ENCODE results near the gene EYA2. TPM values are rescaled to one million over a fixed set of nuclear protein-coding genes. Genes with fewer than 3 reads are reported as not detected.

EYA2 gene
- total and polyA plus RNA-seq, 2 experiments from 2014 or later = 1.4 to 2.0 TPM

DNA sequence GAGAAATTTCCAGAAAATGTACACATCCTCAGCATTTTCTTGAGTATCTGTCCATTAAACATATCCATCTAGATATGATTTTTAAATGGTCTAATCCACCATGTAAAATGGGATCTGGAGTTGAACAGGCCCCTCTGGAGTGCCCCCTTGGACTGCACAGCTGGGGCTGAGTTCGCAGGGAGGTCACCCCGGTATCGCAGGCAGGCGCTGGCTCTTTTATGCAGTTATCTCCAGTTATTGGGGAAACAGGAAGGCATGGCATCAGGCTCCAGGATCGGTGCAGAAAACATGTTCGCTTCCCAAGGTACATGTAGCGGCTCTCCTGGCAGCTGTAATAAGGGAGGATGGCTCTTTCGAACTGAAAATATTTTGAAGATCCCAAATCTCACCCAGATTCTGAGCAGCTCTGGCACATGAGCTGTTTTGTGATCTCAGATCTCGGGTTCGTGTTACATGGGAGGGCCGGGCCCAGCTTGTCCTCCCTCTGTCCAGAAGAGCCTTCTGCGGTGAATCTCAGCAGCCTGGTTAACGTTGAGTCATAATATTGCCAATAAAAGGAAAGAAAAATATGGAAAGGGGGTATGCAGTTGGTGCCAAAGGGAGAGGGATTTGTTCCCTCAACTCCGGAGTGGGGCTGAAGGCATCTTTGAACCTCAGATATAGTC, 167.7 kb downstream of the EYA2 start:
- 79% methylated on average over 14 of the region's 14 CpGs for WGBS (ENCODE audit: low lambda C conversion rate, missing lambda C conversion rate)
- H3K79me2 ChIP-seq = no peaks in the 10 kb centered on the region
- no peak overlapping the region for H3K4me3 ChIP-seq
- no peak overlapping the region for H2AFZ ChIP-seq
- peaks cover 6% of the 10 kb centered on the region for H3K9me3 ChIP-seq (ENCODE audit: low read depth)
- H3K4me2 ChIP-seq = no peak overlapping the region
- DNase-seq (ENCODE audit: low spot score) = no peak
- no peaks in the 10 kb centered on the region for H3K36me3 ChIP-seq (replicated peaks; ENCODE audit: insufficient read depth, low read depth)
- TF ChIP-seq EZH2phosphoT487 (IDR thresholded peaks at IDR 0.05; ENCODE audit: low read depth, severe bottlenecking, unreplicated experiment) (no peak), EZH2 (IDR thresholded peaks at IDR 0.05; ENCODE audit: borderline replicate concordance) (no peak)
- TF ChIP-seq, protein P1, sequence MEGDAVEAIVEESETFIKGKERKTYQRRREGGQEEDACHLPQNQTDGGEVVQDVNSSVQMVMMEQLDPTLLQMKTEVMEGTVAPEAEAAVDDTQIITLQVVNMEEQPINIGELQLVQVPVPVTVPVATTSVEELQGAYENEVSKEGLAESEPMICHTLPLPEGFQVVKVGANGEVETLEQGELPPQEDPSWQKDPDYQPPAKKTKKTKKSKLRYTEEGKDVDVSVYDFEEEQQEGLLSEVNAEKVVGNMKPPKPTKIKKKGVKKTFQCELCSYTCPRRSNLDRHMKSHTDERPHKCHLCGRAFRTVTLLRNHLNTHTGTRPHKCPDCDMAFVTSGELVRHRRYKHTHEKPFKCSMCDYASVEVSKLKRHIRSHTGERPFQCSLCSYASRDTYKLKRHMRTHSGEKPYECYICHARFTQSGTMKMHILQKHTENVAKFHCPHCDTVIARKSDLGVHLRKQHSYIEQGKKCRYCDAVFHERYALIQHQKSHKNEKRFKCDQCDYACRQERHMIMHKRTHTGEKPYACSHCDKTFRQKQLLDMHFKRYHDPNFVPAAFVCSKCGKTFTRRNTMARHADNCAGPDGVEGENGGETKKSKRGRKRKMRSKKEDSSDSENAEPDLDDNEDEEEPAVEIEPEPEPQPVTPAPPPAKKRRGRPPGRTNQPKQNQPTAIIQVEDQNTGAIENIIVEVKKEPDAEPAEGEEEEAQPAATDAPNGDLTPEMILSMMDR (IDR thresholded peaks at IDR 0.05; ENCODE audit: poor library complexity) = no peak
- no peaks in the 10 kb centered on the region for H3K27me3 ChIP-seq
- no peaks in the 10 kb centered on the region for H3K9me2 ChIP-seq (replicated peaks; ENCODE audit: insufficient read depth)
- no peak overlapping the region for H3K27ac ChIP-seq
- no peaks in the 10 kb centered on the region for H3K4me1 ChIP-seq (ENCODE audit: insufficient read depth)
- H4K20me1 ChIP-seq (ENCODE audit: insufficient read depth, poor library complexity, severe bottlenecking) = no peaks in the 10 kb centered on the region

DNA sequence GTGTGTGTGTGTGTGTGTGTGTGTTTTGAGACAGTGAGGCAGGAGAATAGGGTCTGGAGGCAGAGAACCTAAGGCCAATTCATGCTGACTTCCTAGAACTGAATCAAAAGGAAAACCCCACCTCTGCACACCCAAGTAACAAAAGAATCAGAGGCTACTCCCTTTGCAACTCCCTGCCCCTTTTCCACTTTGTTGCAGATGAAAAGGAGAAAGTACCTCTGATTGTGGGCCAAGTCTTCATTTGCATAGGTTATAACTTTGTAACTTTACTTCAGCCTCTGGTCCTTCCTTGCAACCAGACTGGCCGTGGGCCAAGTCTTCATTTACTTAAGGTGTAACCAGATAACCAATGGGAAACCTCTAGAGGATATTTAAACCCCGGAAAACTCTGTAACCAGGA, 168.8 kb downstream of the EYA2 start:
- Histone ChIP-seq H3K27me3 (no peaks in the 10 kb centered on the region), H3K4me1 (ENCODE audit: insufficient read depth) (no peaks in the 10 kb centered on the region), H3K79me2 (no peaks in the 10 kb centered on the region), H3K36me3 (replicated peaks; ENCODE audit: insufficient read depth, low read depth) (no peaks in the 10 kb centered on the region), H3K9me3 (ENCODE audit: low read depth) (peaks cover 14% of the 10 kb centered on the region), H3K27ac (no peak overlapping the region), H3K4me3 (no peak overlapping the region), H3K9me2 (replicated peaks; ENCODE audit: insufficient read depth) (no peaks in the 10 kb centered on the region), H3K4me2 (no peak overlapping the region), H2AFZ (no peak overlapping the region), H4K20me1 (ENCODE audit: insufficient read depth, poor library complexity, severe bottlenecking) (no peaks in the 10 kb centered on the region)
- peak; percentile 22 for DNase-seq (ENCODE audit: low spot score)
- TF ChIP-seq EZH2 (IDR thresholded peaks at IDR 0.05; ENCODE audit: borderline replicate concordance) (no peak), EZH2phosphoT487 (IDR thresholded peaks at IDR 0.05; ENCODE audit: low read depth, severe bottlenecking, unreplicated experiment) (no peak)
- TF ChIP-seq, protein P1 (IDR thresholded peaks at IDR 0.05; ENCODE audit: poor library complexity) = no peak
- WGBS (ENCODE audit: low lambda C conversion rate, missing lambda C conversion rate) = 58% methylated on average over 2 of the region's 2 CpGs

DNA sequence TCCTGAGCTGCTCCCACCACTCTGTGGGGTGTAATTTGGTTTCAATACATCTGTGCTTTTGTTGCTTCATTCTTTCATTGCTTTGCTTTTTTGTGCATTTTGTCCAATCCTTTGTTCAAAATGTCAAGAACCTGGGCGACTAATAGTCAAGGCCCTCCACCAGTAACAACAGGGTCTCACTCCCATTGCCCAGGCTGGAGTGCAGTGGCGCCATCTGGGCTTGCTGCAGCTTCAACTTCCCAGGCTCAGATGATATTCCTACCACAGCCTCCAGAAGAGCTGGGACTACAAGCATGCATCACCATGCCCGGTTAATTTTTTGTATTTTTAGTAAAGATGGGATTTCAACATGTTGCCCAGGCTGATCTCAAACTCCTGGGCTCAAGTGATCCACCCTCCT, 169.2 kb downstream of the EYA2 start:
- DNase-seq (ENCODE audit: low spot score) = no peak
- Histone ChIP-seq H3K9me3 (ENCODE audit: low read depth) (peaks cover 18% of the 10 kb centered on the region), H3K4me1 (ENCODE audit: insufficient read depth) (no peaks in the 10 kb centered on the region), H3K4me2 (no peak overlapping the region), H2AFZ (no peak overlapping the region), H3K27ac (no peak overlapping the region), H3K27me3 (no peaks in the 10 kb centered on the region), H4K20me1 (ENCODE audit: insufficient read depth, poor library complexity, severe bottlenecking) (no peaks in the 10 kb centered on the region), H3K79me2 (no peaks in the 10 kb centered on the region), H3K36me3 (replicated peaks; ENCODE audit: insufficient read depth, low read depth) (no peaks in the 10 kb centered on the region), H3K9me2 (replicated peaks; ENCODE audit: insufficient read depth) (no peaks in the 10 kb centered on the region), H3K4me3 (no peak overlapping the region)
- TF ChIP-seq, protein P1 (IDR thresholded peaks at IDR 0.05; ENCODE audit: poor library complexity) = no peak
- TF ChIP-seq EZH2 (IDR thresholded peaks at IDR 0.05; ENCODE audit: borderline replicate concordance) (no peak), EZH2phosphoT487 (IDR thresholded peaks at IDR 0.05; ENCODE audit: low read depth, severe bottlenecking, unreplicated experiment) (no peak)
- 85% methylated on average over 3 of the region's 3 CpGs for WGBS (ENCODE audit: low lambda C conversion rate, missing lambda C conversion rate)

All from hepatocyte (in vitro differentiated cells).